ENCODE data around the gene ADGRG1. TPM values are rescaled to one million over a fixed set of nuclear protein-coding genes. Genes with fewer than 3 reads are reported as not detected.

The ADGRG1 gene
- total RNA-seq, 1 donor: 1.3 TPM

GRCh38 chr16:57606147-57606846 lies 22.1 kb upstream of the ADGRG1 start:
- DNase-seq (ENCODE audit: low read depth): no peak
- H3K4me3 ChIP-seq (ENCODE audit: low read depth, low read length): no peak overlapping the region
- TF ChIP-seq CTCF (IDR thresholded peaks at IDR 0.05; ENCODE audit: insufficient read depth, low read depth, low read length): no peak

DNA sequence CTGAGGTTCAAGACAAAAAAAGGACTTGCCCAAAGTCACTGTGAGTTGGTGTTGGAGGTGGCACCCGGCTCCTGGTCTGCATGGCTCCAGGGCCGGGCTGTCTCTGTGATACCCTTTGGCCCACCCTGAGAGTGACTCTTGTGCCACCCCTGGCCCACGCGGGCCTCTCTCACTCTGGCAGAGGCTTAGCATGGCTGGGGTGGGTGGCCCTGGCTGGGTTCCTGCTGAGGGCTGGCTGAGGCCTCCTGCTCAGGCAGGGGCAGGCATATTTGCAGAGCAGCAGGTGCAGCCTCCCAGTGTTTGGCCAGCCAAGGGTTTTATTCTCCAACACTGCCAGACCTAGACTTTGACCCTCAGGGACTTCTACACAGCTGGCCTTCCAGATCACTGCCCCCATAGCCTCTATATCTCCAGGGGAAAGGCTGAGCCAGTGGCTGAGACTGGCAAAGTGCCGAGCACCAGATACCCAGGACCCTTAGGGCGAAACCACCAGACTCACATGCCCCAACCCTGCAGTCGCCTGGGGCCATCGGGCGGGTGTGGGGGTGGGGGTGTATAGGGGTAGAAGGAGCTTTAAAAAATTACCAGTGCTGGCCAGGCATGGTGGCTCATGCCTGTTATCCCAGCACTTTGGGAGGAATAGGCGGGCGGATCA lies 21.5 kb upstream of the ADGRG1 start:
- no peak for DNase-seq (ENCODE audit: low read depth)
- H3K4me3 ChIP-seq (ENCODE audit: low read depth, low read length): no peak overlapping the region
- TF ChIP-seq CTCF (IDR thresholded peaks at IDR 0.05; ENCODE audit: insufficient read depth, low read depth, low read length): no peak

DNA sequence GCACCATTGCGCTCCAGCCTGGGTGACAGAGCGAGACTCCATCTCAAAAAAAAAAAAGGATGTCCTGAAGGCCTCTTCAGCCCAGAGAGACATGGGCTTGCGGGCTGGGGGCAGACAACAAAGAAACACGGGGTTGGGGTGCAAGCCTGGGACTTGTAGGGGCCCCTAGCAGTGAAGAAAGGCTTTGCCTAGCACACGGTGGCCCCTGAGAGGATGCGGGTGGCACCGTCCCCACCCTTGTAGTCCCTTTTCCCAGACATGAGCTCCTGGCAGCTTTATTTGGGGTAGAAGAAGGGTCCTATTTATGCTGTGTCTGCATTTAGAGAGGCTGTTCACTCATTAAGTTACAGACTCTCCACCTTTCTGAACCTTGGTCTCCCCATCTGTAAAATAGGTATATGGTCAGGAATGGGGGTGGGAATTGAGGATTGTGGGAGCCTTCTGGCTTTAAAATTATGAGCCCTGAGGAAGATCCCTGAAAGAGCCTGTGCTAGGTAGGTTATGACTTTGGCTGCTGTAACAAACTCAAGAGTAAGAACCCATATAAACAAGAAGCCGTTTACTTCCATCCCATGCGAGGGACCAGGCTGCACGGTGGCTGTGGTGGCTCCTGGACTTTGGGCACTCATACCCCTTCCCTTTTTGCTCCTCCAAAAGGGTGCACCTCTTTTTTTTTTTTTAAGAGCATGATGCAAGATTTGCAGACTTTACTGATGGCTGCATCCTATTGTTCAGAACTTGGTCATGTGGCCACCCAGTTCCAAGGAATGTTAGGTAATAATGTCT lies 20.6 kb upstream of the ADGRG1 start:
- DNase-seq (ENCODE audit: low read depth): no peak
- no peak for TF ChIP-seq CTCF (IDR thresholded peaks at IDR 0.05; ENCODE audit: insufficient read depth, low read depth, low read length)
- no peak overlapping the region for H3K4me3 ChIP-seq (ENCODE audit: low read depth, low read length)

GRCh38 chr16:57608462-57609113 lies 19.8 kb upstream of the ADGRG1 start:
- DNase-seq (ENCODE audit: low read depth): no peak
- no peak for TF ChIP-seq CTCF (IDR thresholded peaks at IDR 0.05; ENCODE audit: insufficient read depth, low read depth, low read length)
- no peak overlapping the region for H3K4me3 ChIP-seq (ENCODE audit: low read depth, low read length)

- TF ChIP-seq CTCF (IDR thresholded peaks at IDR 0.05; ENCODE audit: insufficient read depth, low read depth, low read length): no peak
- H3K4me3 ChIP-seq (ENCODE audit: low read depth, low read length): no peak overlapping the region
- DNase-seq (ENCODE audit: low read depth): no peak
Measured at GRCh38 chr16:57609541-57610401, 18.7 kb upstream of the ADGRG1 start.

DNA sequence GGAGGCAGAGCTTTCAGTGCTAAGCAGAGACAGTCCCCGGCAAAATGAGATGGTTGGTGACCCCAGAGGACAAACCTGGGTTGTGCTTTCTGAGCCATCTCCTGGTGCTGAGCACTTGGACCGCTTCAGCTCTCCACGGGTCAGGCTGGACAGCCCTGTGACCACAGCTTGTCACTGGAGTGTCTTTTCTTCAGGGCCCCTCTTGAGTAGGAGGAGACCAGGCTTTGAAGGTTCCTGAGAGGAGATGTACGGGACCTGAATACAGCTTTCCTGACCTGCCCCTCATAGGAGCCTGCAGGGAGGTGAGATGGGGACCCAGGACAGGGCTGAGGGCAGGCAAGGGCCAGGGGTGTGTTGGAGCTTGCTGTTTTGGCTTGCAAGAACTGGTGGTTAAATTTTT lies 17.8 kb upstream of the ADGRG1 start:
- no peak for DNase-seq (ENCODE audit: low read depth)
- H3K4me3 ChIP-seq (ENCODE audit: low read depth, low read length): no peak overlapping the region
- TF ChIP-seq CTCF (IDR thresholded peaks at IDR 0.05; ENCODE audit: insufficient read depth, low read depth, low read length): no peak

All from fibroblast of villous mesenchyme (primary cell).